ENCODE data around the gene DVL3.
A peak's percentile ranks its signal among the peaks of the same experiment; 100 is the strongest.

GRCh38 chr3:184135149-184135910 lies 19.8 kb upstream of the DVL3 start, which contains the start of gene EIF2B5:
- TF ChIP-seq CTCF (IDR thresholded peaks at IDR 0.05; ENCODE audit: low read depth, low read length) (peak; percentile 8), POLR2A (IDR thresholded peaks at IDR 0.05; ENCODE audit: extremely low read depth, insufficient read length) (peak; percentile 82)
